Neuronal stem cell (in vitro differentiated cells): Measurements from ENCODE around the gene SLC1A5.

ENCODE experiments used
- DNase-seq: peaks from one replicate; pipeline ENCODE4 v3.0.0-alpha.2; 2013; ENCODE audit warnings: low spot score
- H2AFZ ChIP-seq: one replicate; pipeline ENCODE4 v1.6.1; 2013; ENCODE audit warnings: mild to moderate bottlenecking, low read length, inconsistent platforms
- H2AK5ac ChIP-seq: 2 replicates; pipeline ENCODE4 v1.6.1; 2013; ENCODE audit warnings: low read depth, mild to moderate bottlenecking, inconsistent platforms, low read length, moderate library complexity, mixed read lengths
- H2BK120ac ChIP-seq: 2 replicates; pipeline ENCODE4 v1.6.1; 2013; ENCODE audit warnings: low read depth, mild to moderate bottlenecking, inconsistent platforms, low read length, moderate library complexity, mixed read lengths
- H2BK12ac ChIP-seq: one replicate; pipeline ENCODE4 v1.6.1; 2013; ENCODE audit warnings: low read length, inconsistent platforms
- H2BK15ac ChIP-seq: 2 replicates; pipeline ENCODE4 v1.6.1; 2013; ENCODE audit warnings: mild to moderate bottlenecking, low read length, inconsistent platforms, mixed read lengths
- H2BK5ac ChIP-seq: one replicate; pipeline ENCODE4 v1.6.1; 2013; ENCODE audit warnings: inconsistent platforms, mild to moderate bottlenecking, low read length, moderate library complexity
- H3K14ac ChIP-seq: one replicate; pipeline ENCODE4 v1.6.1; 2013; ENCODE audit warnings: low read length, inconsistent platforms
- H3K18ac ChIP-seq: 2 replicates; pipeline ENCODE4 v1.6.1; 2013; ENCODE audit warnings: low read length, inconsistent platforms
- H3K23ac ChIP-seq: 2 replicates; pipeline ENCODE4 v1.6.1; 2013; ENCODE audit warnings: low read depth, mild to moderate bottlenecking, mixed read lengths, low read length, inconsistent platforms; ENCODE audit not compliant: poor library complexity
- H3K27ac ChIP-seq: replicated peaks from 3 replicates; pipeline ENCODE4 v1.5.1; 2013; ENCODE audit warnings: low read length, inconsistent platforms
- H3K27me3 ChIP-seq, 3 experiments: 2 replicates each; pipeline ENCODE4 v1.6.1; 2013; ENCODE audit warnings: low read length in 3 of 3, mild to moderate bottlenecking in 2 of 3, inconsistent platforms in 1 of 3, low read depth in 1 of 3, mixed read lengths in 1 of 3, moderate library complexity in 1 of 3; ENCODE audit not compliant: control insufficient read depth in 3 of 3, insufficient read depth in 3 of 3
- H3K36me3 ChIP-seq, 2 donors: replicated peaks in 1 of 2; 2 replicates each; pipeline ENCODE4 v1.6.1; 2013; ENCODE audit warnings: low read length in 2 of 2; ENCODE audit not compliant: control insufficient read depth in 2 of 2, insufficient read depth in 2 of 2
- H3K4ac ChIP-seq: 2 replicates; pipeline ENCODE4 v1.6.1; 2013; ENCODE audit warnings: inconsistent platforms, mild to moderate bottlenecking, low read length, moderate library complexity
- H3K4me1 ChIP-seq, 2 donors: 1 replicate in 1 of 2; 2 replicates in 1 of 2; pipeline ENCODE4 v1.6.1; 2013; ENCODE audit warnings: low read length in 2 of 2, low read depth in 1 of 2; ENCODE audit not compliant: control insufficient read depth in 2 of 2, insufficient read depth in 1 of 2
- H3K4me2 ChIP-seq: one replicate; pipeline ENCODE4 v1.6.1; 2013; ENCODE audit warnings: mild to moderate bottlenecking, low read length, inconsistent platforms; ENCODE audit not compliant: insufficient read depth, poor library complexity, severe bottlenecking
- H3K4me3 ChIP-seq, 2 donors: 2 replicates each; pipeline ENCODE4 v1.5.1; 2013; ENCODE audit warnings: low read length in 2 of 2, mild to moderate bottlenecking in 2 of 2, inconsistent platforms in 1 of 2, moderate library complexity in 1 of 2
- H3K79me1 ChIP-seq: one replicate; pipeline ENCODE4 v1.6.1; 2013; ENCODE audit warnings: low read depth, mild to moderate bottlenecking, inconsistent platforms, low read length, moderate library complexity
- H3K9ac ChIP-seq: one replicate; pipeline ENCODE4 v1.6.1; 2013; ENCODE audit warnings: mild to moderate bottlenecking, low read depth, low read length, inconsistent platforms; ENCODE audit not compliant: poor library complexity
- H3K9me3 ChIP-seq, 2 donors: replicated peaks in 1 of 2; 2 replicates each; pipeline versions ENCODE3 to v1.6.1; 2013; ENCODE audit warnings: low read length in 2 of 2, mild to moderate bottlenecking in 2 of 2, inconsistent platforms in 1 of 2, low read depth in 1 of 2, mixed read lengths in 1 of 2, moderate library complexity in 1 of 2; ENCODE audit not compliant: control insufficient read depth in 2 of 2, insufficient read depth in 1 of 2
- H4K8ac ChIP-seq: one replicate; pipeline ENCODE4 v1.6.1; 2013; ENCODE audit warnings: low read depth, mild to moderate bottlenecking, inconsistent platforms, low read length, moderate library complexity
- H4K91ac ChIP-seq: one replicate; pipeline ENCODE4 v1.6.1; 2013; ENCODE audit warnings: low read length, low read depth, mild to moderate bottlenecking, inconsistent platforms; ENCODE audit not compliant: poor library complexity
- WGBS, 2 donors: extraction: QIAGEN DNeasy Blood & Tissue Kit; methylation state at CpG; one replicate each; pipeline ENCODE4 v1.1.7; 2013; ENCODE audit warnings: missing lambda C conversion rate in 2 of 2, mixed read lengths in 1 of 2; ENCODE audit not compliant: insufficient read length in 2 of 2, insufficient replicate concordance in 1 of 2; ENCODE audit errors: extremely low coverage in 2 of 2; 5-methylcytosine and 5-hydroxymethylcytosine counted together

The SLC1A5 gene

GRCh38 chr19:46786236-46787039 is 2.0 kb downstream of the SLC1A5 start:
- Histone ChIP-seq H2AK5ac (peak overlapping the region; percentile 31), H3K18ac (peak overlapping the region; percentile 81), H3K27me3 (no peaks in the 10 kb centered on the region), H3K23ac (no peak overlapping the region), H2BK120ac (no peak overlapping the region), H2AFZ (peak overlapping the region; percentile 68), H3K36me3 (peaks cover 15 to 41% of the 10 kb centered on the region in 2 donors), H2BK5ac (peak overlapping the region; percentile 93), H3K27ac (peak overlapping the region; percentile 65), H2BK15ac (peak overlapping the region; percentile 5), H2BK12ac (no peak overlapping the region), H3K4ac (no peak overlapping the region), H4K91ac (no peak overlapping the region), H3K4me1 (peaks cover 16 to 18% of the 10 kb centered on the region in 2 donors), H3K9me3 (no peaks in the 10 kb centered on the region), H3K4me3 (peak overlapping the region; percentile 51 to 95), H3K9ac (peak overlapping the region; percentile 75), H3K4me2 (peak overlapping the region; percentile 90), H4K8ac (no peak overlapping the region), H3K79me1 (peaks cover 9% of the 10 kb centered on the region), H3K14ac (no peak overlapping the region)
- peak; percentile 33 for DNase-seq
- WGBS, 2 donors: no CpG with 5 or more reads among the region's 20 CpGs

GRCh38 chr19:46785980-46786235 is 2.5 kb downstream of the SLC1A5 start:
- H2AFZ ChIP-seq: no peak overlapping the region

DNA sequence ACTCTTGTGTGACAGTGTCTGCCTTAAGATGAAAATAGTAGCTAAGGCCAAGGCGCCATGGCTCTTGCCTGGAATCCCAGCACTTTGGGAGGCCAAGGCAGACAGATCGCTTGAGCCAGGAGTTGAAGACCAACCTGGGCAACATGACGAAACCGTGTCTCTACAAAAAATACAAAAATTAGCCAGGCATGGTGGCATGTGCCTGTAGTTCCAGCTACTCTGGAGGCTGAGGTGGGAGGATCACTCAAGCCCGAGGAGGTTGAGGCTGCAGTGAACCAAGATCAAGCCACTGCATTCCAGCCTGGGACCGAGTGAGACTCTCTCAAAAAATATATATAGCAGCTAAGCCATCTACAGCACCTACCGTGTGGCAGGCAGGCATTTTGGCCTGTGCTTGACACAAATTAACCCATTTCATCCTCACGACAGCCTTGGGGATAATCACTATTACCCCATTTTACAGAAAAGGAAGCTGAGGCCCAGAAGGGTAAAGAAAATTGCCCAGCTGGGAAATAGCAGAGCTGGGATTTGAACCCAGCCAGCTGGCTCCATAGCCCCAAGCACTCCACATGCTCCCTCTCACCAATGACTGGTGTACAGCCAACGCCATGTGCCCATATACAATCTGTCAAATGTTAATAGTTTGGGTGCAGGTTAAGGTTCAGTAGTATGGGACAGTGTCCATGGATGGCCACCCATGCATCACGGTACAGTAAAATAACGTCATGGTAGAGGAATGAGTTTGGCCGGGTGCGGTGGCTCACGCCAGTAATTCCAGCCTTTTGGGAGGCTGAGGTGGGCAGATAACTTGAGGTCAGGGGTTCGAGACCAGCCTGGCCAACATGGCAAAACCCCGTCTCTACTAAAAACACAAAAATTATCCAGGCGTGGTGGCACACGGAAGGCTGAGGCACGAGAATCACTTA is 3.1 kb downstream of the SLC1A5 start:
- Histone ChIP-seq H4K8ac (no peak overlapping the region), H4K91ac (no peak overlapping the region), H2BK120ac (no peak overlapping the region), H2AK5ac (no peak overlapping the region), H3K4me3 (peak overlapping the region in 1 of 2 donors; percentile 51), H2BK5ac (no peak overlapping the region), H3K14ac (no peak overlapping the region), H3K79me1 (peaks cover 9% of the 10 kb centered on the region), H3K27ac (peak overlapping the region; percentile 24), H3K18ac (no peak overlapping the region), H3K9me3 (no peaks in the 10 kb centered on the region), H3K23ac (no peak overlapping the region), H2BK12ac (no peak overlapping the region), H3K4me1 (peaks cover 16 to 18% of the 10 kb centered on the region in 2 donors), H2BK15ac (no peak overlapping the region), H3K36me3 (peaks cover 18 to 51% of the 10 kb centered on the region in 2 donors), H3K4ac (no peak overlapping the region), H3K9ac (peak overlapping the region; percentile 24), H3K4me2 (peak overlapping the region; percentile 51), H2AFZ (no peak overlapping the region), H3K27me3 (no peaks in the 10 kb centered on the region)
- no peak for DNase-seq
- no CpG with 5 or more reads among the region's 19 CpGs for WGBS, 2 donors

More at GRCh38 chr19:46785980-46786235, 2.5 kb downstream of the SLC1A5 start:
- peak overlapping the region; percentile 75 for H3K9ac ChIP-seq
- no peak overlapping the region for H2BK12ac ChIP-seq
- no peaks in the 10 kb centered on the region for H3K27me3 ChIP-seq
- no peaks in the 10 kb centered on the region for H3K9me3 ChIP-seq
- peak overlapping the region; percentile 51 to 95 for H3K4me3 ChIP-seq
- no peak overlapping the region for H3K18ac ChIP-seq
- peaks cover 17 to 45% of the 10 kb centered on the region in 2 donors for H3K36me3 ChIP-seq
- H2BK15ac ChIP-seq: no peak overlapping the region
- no peak overlapping the region for H3K4ac ChIP-seq
- no peak for DNase-seq
- H4K8ac ChIP-seq: no peak overlapping the region
- H2AK5ac ChIP-seq: no peak overlapping the region
- peak overlapping the region; percentile 90 for H3K4me2 ChIP-seq
- H3K23ac ChIP-seq: no peak overlapping the region
- peaks cover 9% of the 10 kb centered on the region for H3K79me1 ChIP-seq
- no peak overlapping the region for H2BK120ac ChIP-seq
- no peak overlapping the region for H4K91ac ChIP-seq
- peaks cover 16 to 18% of the 10 kb centered on the region in 2 donors for H3K4me1 ChIP-seq
- no peak overlapping the region for H3K14ac ChIP-seq
- H2BK5ac ChIP-seq: no peak overlapping the region
- peak overlapping the region; percentile 65 for H3K27ac ChIP-seq
- no CpG with 5 or more reads among the region's 4 CpGs for WGBS, 2 donors
